Measurements from ENCODE around the gene DUSP9.

Gene DUSP9

DNA sequence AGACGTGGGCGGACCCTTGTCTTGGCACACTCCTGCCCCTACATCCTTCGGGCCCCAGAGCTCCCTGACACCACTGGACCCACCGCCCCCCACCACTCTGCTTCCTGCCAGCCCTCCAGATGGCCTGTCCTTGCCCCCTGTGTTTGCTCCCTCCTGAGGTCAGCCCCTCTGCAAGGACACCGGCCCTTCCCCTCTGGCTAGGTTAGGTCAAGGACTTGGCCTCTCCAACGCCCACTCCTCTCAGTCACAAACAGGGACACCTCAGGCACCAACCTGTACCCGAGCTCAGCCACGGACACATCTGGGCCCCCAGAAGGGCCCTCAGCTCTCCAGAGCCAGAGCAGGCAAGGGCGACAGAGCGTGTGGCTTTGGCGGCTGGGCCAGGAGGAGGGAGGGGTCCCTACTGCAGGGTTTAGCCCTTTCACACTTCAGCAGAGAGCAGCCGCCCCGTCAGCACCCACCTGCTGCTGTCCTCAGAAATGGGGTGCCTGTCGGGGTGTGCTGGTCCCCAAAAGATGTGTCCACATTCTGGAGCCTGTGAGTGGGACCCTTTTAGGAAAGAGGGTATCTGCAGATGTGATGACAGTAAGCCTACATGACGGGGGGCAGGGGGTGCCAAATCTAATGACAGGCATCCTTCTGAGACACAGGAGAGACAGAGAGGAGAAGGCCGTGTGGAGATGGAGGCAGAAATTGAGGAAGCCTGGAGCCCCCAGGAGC, 23.5 kb upstream of the DUSP9 start:
- TF ChIP-seq, protein P1, sequence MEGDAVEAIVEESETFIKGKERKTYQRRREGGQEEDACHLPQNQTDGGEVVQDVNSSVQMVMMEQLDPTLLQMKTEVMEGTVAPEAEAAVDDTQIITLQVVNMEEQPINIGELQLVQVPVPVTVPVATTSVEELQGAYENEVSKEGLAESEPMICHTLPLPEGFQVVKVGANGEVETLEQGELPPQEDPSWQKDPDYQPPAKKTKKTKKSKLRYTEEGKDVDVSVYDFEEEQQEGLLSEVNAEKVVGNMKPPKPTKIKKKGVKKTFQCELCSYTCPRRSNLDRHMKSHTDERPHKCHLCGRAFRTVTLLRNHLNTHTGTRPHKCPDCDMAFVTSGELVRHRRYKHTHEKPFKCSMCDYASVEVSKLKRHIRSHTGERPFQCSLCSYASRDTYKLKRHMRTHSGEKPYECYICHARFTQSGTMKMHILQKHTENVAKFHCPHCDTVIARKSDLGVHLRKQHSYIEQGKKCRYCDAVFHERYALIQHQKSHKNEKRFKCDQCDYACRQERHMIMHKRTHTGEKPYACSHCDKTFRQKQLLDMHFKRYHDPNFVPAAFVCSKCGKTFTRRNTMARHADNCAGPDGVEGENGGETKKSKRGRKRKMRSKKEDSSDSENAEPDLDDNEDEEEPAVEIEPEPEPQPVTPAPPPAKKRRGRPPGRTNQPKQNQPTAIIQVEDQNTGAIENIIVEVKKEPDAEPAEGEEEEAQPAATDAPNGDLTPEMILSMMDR (conservative IDR thresholded peaks at IDR 0.05) = no peak
- no peak overlapping the region for H3K27ac ChIP-seq

DNA sequence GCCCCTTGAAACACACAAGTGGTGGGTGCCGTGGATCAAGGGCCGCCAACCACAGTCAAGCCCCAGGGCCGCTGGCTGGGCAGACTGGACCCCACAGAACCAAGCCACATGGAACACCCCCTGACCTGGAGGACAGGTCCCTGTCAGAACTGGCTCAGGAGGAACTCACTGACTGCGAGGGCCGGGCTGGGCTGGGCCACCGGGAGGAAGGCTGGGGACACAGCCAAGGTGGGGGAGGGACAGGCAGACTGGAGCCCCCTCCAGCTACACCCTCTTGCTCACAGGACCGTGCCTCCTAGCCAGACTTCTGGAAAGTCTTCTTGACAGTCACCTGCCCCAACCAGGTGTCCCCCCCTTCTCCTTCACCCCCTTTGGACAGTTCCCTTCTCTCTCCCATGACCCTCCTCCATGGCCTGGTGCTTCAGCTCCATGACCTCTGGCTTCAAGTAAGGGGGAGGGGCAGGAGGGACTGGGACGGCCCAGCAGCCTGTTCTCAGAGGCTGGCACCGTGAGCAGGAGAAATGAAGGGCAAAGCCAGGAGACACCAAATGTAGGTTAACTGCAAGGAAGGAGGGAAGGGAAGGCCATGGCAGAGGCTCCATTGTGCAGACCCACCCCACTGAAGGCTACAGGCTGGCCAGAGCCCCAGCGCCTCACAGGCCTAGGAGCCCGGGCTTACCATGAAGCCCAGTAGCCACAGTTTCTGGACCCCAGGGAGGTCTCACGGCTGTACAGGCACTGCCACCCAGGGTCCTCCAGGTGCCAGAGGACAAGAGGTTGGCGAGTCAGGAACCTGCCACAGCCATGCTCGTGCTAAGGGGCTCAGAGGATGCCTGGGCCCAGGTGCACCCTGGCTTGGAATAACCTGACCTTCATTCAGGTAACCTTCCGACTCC, 22.6 kb upstream of the DUSP9 start:
- TF ChIP-seq, protein P1 (conservative IDR thresholded peaks at IDR 0.05) = no peak
- H3K27ac ChIP-seq = no peak overlapping the region

DNA sequence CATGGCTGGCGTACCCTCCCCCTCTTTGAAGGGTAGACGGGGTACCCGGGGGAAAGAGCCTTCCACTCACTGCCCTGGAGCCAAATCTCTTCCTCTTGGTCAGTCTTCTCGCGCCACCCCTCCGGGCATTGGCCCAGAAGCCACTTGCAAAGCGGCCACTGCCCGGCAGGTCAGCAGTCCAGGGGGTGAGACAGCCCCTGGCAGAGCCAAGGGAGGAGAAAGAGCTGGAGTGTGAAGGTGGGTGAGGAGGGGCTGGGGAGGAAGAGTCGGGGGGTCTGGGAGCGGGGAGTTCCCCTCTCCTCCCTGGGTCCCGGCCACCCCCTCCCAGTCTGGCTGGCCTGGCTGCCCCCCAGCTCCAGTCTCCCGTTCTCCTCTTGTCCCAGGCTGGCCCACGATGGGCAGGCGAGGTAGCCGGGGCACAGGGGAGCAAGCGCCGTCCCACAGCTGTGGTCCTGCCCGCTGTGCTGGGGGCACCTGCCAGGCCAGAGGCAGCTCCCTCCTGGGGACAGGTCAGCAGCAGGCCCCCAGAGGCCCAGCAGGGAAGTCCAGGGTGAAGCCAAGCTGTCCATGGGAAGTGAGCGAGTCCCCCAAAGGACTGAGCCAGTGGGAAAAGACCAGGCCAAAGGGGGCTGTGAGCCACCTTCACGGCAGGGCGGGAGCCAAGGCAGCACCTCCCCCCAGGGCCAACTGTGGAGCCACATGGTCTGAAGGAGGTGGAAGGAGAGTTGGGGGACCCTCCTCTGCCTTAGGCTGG, 21.6 kb upstream of the DUSP9 start:
- TF ChIP-seq, protein P1 (conservative IDR thresholded peaks at IDR 0.05) = no peak
- no peak overlapping the region for H3K27ac ChIP-seq

DNA sequence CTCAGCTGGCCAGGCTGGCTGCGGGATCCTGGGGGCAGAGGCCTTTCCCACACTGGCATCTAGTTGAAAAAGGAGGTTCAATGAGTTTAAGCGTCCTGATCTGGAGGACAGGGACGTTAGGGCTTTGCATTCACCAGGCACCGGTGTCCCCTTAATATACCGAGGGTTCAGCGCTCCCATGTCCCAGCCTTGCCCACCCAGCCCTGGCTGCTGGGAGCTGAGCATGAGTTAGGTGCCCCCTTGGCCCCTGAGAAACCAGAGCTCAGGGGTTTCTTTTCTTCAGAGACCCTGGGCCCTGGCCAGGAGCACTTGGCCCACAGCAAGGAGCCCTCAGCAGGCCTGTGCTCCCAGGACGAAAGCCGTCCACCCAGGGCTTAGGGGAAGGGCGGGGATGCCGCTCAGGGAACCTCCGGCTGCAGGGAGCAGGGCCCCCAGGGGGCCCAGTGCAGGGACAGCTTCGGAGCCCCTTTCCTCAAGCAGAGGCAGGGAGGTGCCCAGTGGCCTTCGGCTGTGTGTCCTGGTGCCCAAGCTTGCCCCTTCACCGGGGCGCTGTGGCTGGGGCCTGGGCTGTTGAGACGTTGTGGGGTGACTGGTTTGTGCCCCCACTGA, 20.9 kb upstream of the DUSP9 start:
- no peak overlapping the region for H3K27ac ChIP-seq
- TF ChIP-seq, protein P1 (conservative IDR thresholded peaks at IDR 0.05) = no peak

DNA sequence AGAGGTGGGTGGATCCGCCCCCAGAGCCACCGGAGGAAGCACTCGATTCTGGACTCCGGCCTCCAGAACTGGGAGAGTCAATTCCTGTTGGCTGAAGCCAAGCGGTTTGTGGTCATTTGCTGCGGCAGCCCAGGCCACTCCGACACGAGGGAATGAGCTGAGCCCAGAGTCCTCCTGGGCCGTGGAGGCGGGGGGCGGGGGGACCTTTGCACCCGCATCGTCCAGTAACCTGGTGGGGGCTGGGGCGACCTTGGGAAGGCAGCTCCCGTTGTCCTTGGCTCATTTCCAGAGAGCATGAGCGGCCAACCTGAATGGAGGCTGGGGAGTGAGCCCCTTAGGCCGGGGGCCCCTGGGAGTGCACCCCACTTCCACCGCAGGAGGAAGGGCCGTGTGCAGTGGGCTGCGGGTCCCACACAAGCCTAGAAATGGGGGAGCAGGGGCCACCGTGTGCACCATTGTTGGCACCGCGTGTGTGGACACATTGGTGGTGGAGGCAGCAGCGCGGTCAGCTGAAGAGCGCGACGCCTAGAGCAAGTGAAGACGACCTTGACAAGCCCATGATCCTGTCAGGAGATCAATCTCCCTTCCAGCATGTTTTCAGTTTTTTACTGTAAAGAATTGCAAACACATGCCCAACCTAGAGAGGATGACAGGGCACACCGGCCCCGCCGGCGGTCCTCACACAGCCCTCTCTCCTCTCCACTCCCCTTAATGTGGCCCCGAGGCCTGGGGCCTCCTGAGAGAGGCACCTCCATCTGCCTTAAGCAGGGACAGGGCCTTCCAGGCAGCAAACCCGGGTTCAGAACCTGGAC, 19.9 kb upstream of the DUSP9 start:
- no peak overlapping the region for H3K27ac ChIP-seq
- TF ChIP-seq, protein P1 (conservative IDR thresholded peaks at IDR 0.05) = no peak

DNA sequence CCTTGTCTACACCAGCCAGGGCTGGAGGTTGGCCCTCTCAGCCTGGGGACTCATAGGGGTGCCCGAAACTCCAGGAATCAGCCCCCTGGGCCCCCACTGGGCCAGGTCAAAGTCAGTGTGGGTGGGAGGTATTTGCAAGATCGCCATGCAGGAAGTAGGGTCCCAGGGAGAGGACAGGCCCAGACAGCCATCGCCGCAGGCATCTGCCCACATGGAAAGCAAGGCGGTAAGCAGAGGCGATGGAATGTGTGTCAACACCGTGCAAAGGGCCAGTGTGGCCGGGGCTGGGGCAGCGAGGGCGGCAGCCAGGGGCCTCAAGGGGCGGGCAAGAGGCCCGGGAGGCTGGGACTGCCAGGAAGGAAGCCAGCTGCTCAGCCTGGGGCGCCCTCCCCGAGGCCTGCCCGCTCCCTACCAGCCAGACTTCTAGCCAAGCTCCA, 19.3 kb upstream of the DUSP9 start:
- H3K27ac ChIP-seq = no peak overlapping the region
- TF ChIP-seq, protein P1 (conservative IDR thresholded peaks at IDR 0.05) = no peak

Data from VCaP (cell line).